Body of pancreas (tissue), 4 donors: ENCODE data around the gene C4B.
"Not testable (repeated sequence)": the region's sequence is repeated elsewhere in the genome, so short reads cannot be mapped to it uniquely, and the experiment has no call there.

Source experiments
- CTCF ChIP-seq, 7 experiments: fragments of 450-650 bp in 4 of 7; fragments of 200-600 bp in 3 of 7; sonication (generic) in 3 of 7; IDR thresholded peaks; one replicate each; pipeline ENCODE4 v1.5.1; 2016 to 2019; ENCODE audit warnings: antibody characterized with exemption in 7 of 7
- POLR2A ChIP-seq, 3 donors: fragments of 450-650 bp; IDR thresholded peaks; one replicate each; pipeline ENCODE4 v1.6.1; 2016; ENCODE audit warnings: antibody characterized with exemption in 3 of 3, mild to moderate bottlenecking in 2 of 3

- TF ChIP-seq CTCF, POLR2A (IDR thresholded peaks at IDR 0.05): not testable (repeated sequence)
These were observed 20.2 kb upstream of the C4B start for GRCh38 chr6:31994421-31994820.
